Uterus (tissue), 4 donors: Measurements from ENCODE around the gene KLC4. TPM values are rescaled to one million over a fixed set of nuclear protein-coding genes. Genes with fewer than 3 reads are reported as not detected.

Experiments used
- DNase-seq, 2 donors: peaks; one replicate each; pipeline ENCODE4 v3.0.0-alpha.2; 2019 to 2020
- H3K27ac ChIP-seq, 2 donors: fragments of 200-600 bp; sonication (generic); 1 replicate in 1 of 2; 2 replicates in 1 of 2; pipeline ENCODE4 v1.5.1; 2016 to 2018
- H3K27me3 ChIP-seq, 2 donors: fragments of 200-600 bp; sonication (generic); one replicate each; pipeline ENCODE4 v1.5.1; 2018 to 2019; ENCODE audit warnings: control low read depth in 1 of 2
- H3K36me3 ChIP-seq, 2 donors: fragments of 200-600 bp; sonication (generic); one replicate each; pipeline ENCODE4 v1.5.1; 2019; ENCODE audit warnings: control low read depth in 1 of 2
- H3K4me1 ChIP-seq, 2 donors: fragments of 200-600 bp; sonication (generic); one replicate each; pipeline ENCODE4 v1.5.1; 2018 to 2019; ENCODE audit warnings: control low read depth in 1 of 2
- H3K4me3 ChIP-seq, 2 donors: fragments of 200-600 bp; sonication (generic); 1 replicate in 1 of 2; 2 replicates in 1 of 2; pipeline ENCODE4 v1.5.1; 2018 to 2019; ENCODE audit warnings: mild to moderate bottlenecking in 1 of 2
- H3K9me3 ChIP-seq, 2 donors: fragments of 200-600 bp; sonication (generic); one replicate each; pipeline ENCODE4 v1.5.1; 2019; ENCODE audit warnings: control low read depth in 1 of 2
- POLR2A ChIP-seq, 2 donors: fragments of 450-650 bp; IDR thresholded peaks; one replicate each; pipeline ENCODE4 v1.6.1; 2016; ENCODE audit warnings: antibody characterized with exemption in 2 of 2, mild to moderate bottlenecking in 1 of 2, moderate library complexity in 1 of 2
- intact Hi-C: fragments of 100-400 bp; cut with DNase I; formaldehyde crosslinking; loops from one replicate; pipeline ENCODE4 v1.15.1; 2023; ENCODE audit warnings: low total_unique reads
- total RNA-seq, 4 donors: library from RNA; depleted of rRNA in 3 of 4; stranded (reverse); fragments of >200 nt in 3 of 4; gene quantifications; one replicate each; pipeline versions ENCODE4 v1.1.0 to v1.2.4, GENCODE V29; 2014 to 2023
- TF ChIP-seq, protein P1 (sequence below), 4 experiments: fragments of 200-600 bp in 2 of 4; fragments of 450-650 bp in 2 of 4; sonication (generic) in 2 of 4; IDR thresholded peaks; one replicate each; pipeline ENCODE4 v1.5.1; 2016 to 2019; ENCODE audit warnings: antibody characterized with exemption in 4 of 4, mild to moderate bottlenecking in 2 of 4, moderate library complexity in 1 of 4
- donor health status: DM: yes; HTN: yes; CAD: no.

The KLC4 gene
- total RNA-seq, 4 donors from 2014 or later = 2.8 to 30.6 (median 27.2) TPM

DNA sequence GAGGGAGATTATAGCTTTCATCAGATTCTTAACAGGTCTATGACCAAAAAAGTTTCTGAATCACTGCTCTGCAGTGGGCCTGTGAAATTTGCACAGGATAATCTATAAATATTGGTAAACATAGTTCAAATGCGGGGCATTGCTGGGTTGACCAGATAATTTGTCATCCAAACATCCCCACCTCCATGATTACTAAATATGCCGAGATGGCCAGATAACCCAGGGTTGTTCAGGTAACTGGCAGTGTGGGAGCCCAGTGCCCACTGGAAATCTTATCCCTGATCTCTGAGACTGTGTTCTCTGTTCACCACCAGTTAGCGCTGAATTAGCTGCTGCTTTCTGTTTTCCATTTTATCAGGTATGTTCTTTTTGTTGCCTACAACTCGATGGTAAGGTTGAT, 38.1 kb downstream of the KLC4 start:
- peaks cover 0 to 17% of the 10 kb centered on the region in 2 donors for H3K4me1 ChIP-seq
- no peak for DNase-seq
- H3K9me3 ChIP-seq = no peaks in the 10 kb centered on the region
- H3K27ac ChIP-seq = peak overlapping the region; percentile 73 to 77
- H3K27me3 ChIP-seq = no peaks in the 10 kb centered on the region
- no peak for TF ChIP-seq POLR2A (IDR thresholded peaks at IDR 0.05)
- TF ChIP-seq, protein P1, sequence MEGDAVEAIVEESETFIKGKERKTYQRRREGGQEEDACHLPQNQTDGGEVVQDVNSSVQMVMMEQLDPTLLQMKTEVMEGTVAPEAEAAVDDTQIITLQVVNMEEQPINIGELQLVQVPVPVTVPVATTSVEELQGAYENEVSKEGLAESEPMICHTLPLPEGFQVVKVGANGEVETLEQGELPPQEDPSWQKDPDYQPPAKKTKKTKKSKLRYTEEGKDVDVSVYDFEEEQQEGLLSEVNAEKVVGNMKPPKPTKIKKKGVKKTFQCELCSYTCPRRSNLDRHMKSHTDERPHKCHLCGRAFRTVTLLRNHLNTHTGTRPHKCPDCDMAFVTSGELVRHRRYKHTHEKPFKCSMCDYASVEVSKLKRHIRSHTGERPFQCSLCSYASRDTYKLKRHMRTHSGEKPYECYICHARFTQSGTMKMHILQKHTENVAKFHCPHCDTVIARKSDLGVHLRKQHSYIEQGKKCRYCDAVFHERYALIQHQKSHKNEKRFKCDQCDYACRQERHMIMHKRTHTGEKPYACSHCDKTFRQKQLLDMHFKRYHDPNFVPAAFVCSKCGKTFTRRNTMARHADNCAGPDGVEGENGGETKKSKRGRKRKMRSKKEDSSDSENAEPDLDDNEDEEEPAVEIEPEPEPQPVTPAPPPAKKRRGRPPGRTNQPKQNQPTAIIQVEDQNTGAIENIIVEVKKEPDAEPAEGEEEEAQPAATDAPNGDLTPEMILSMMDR (IDR thresholded peaks at IDR 0.05) = no peak
- H3K4me3 ChIP-seq = no peak overlapping the region
- intact Hi-C loops = no loop called here
- H3K36me3 ChIP-seq = no peaks in the 10 kb centered on the region

DNA sequence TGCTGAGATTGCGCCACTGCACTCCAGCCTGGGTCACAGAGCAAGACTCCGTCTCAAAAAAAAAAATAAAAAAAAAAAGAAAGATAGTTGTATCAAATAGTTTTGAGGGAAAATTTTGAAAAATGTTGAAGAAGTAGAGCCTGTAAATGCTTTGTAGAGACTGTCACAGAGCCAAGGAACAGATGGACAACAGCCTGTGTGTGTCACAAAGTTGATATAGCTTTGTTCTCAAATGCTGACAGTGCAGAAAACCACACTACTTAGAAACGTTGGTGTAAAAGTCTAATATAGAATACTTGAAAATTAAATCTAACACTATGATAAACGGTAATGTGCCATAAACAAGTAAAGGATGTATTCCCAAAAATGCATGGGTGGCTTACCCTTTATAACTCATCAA, 42.1 kb downstream of the KLC4 start:
- H3K27me3 ChIP-seq = no peaks in the 10 kb centered on the region
- H3K27ac ChIP-seq = no peak overlapping the region
- no peak overlapping the region for H3K4me3 ChIP-seq
- H3K9me3 ChIP-seq = no peaks in the 10 kb centered on the region
- DNase-seq = no peak
- no peak for TF ChIP-seq POLR2A (IDR thresholded peaks at IDR 0.05)
- TF ChIP-seq, protein P1 (IDR thresholded peaks at IDR 0.05) = no peak
- H3K36me3 ChIP-seq = no peaks in the 10 kb centered on the region
- peaks cover 0 to 9% of the 10 kb centered on the region in 2 donors for H3K4me1 ChIP-seq
- intact Hi-C loops = no loop called here

DNA sequence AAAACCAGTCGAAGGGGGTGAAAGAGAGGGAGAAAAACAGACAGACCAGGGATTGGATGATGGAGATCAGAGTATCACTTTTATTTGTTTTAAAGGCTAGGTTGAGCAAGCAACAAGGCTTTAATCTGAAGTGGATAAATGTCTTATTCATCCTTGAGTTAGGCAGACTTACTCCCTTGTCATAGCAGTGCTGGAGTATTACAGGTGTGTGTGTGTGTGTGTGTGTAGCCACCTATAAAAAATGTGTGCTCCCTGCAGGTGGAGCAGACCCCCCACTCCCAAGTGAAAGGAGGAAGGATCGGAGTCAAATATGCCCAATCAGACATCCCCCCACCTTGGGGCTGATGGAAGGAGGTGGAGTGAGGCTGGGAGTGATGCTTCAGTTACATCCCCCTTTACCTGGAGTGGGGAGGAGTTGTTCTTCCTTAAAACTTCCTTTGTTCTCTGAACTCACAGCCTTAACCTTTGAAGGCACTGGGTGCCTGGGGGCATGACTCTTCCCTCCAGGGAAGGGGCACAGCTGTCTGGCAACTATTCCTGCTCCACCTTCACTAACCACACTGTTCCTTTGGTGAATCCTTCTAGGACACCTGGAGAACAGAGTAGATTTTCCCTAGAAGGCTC, 43.9 kb downstream of the KLC4 start:
- intact Hi-C loops = no loop called here
- TF ChIP-seq, protein P1 (IDR thresholded peaks at IDR 0.05) = no peak
- no peak for TF ChIP-seq POLR2A (IDR thresholded peaks at IDR 0.05)
- no peak overlapping the region for H3K4me3 ChIP-seq
- H3K27ac ChIP-seq = no peak overlapping the region
- H3K36me3 ChIP-seq = no peaks in the 10 kb centered on the region
- no peaks in the 10 kb centered on the region for H3K9me3 ChIP-seq
- DNase-seq = no peak
- H3K27me3 ChIP-seq = no peaks in the 10 kb centered on the region
- H3K4me1 ChIP-seq = no peaks in the 10 kb centered on the region

DNA sequence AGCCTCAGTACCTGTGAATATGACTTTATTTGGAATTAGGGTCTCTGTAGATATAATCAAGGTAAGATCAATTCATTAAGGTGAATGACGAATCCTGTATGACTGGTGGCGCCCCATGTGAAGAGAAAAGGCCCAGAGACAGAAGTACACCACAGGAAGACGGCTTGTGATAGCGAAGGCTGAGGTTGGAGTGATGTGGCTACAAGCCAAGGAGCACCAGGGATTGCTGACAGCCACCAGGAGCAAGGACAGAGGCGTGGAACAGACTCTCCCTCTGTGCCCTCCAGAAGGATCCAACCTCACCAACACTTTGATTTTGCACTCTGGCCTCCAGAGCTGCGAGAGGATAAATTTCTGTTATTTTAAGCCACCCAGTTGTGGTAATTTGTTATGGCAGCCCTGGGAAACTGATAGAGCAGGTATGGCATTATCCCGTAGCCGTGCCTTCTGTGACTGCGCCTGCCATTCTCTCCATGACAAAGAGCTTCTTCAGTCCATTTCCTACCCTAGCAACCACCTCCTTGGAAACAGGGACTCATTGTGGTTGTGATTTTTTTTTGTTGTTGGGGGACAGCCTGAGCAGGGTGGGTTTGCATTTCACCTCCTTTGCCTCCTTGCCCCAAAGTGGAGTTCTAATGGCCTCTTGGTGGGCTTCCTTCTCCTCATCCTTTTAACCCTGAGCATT, 46.2 kb downstream of the KLC4 start:
- TF ChIP-seq, protein P1 (IDR thresholded peaks at IDR 0.05) = no peak
- TF ChIP-seq POLR2A (IDR thresholded peaks at IDR 0.05) = no peak
- H3K4me3 ChIP-seq = no peak overlapping the region
- intact Hi-C loops = no loop called here
- H3K9me3 ChIP-seq = no peaks in the 10 kb centered on the region
- no peaks in the 10 kb centered on the region for H3K36me3 ChIP-seq
- DNase-seq = no peak
- H3K27ac ChIP-seq = no peak overlapping the region
- no peaks in the 10 kb centered on the region for H3K4me1 ChIP-seq
- no peaks in the 10 kb centered on the region for H3K27me3 ChIP-seq

DNA sequence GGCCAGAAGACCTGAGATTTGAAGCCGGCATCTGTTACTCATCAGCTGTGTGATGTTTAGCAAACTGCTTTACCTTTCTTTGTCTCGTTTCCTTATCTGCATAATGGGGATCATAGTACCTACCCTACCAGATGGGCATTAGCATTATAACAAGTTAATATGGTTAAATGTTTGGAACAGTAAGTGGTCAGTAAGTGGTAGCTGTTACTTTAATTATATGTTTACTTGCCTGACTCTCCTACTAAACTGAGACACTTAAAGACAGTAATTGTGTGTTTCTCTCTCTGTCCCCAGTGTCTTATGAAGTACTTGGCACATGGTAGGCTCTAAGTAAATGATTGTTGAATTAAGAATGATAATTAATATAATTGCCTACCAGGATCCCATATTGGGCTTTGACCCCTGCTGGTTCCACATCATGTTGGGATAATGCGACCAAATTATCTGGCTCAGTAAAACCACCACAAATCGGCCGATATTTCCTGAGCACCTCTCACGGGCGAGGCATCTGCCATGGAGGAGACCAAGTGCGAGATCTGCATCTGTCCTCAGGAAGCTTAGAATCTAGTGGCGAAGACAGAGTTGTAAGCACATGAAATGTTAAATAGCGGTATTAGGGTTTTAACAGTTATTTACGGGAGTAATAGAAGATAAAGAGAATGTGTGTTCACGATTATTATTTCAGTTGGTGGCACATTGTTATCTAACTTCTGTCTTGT, 48.1 kb downstream of the KLC4 start:
- intact Hi-C loops = no loop called here
- Histone ChIP-seq H3K4me1 (no peaks in the 10 kb centered on the region), H3K9me3 (no peaks in the 10 kb centered on the region), H3K4me3 (no peak overlapping the region), H3K27me3 (no peaks in the 10 kb centered on the region), H3K27ac (no peak overlapping the region), H3K36me3 (no peaks in the 10 kb centered on the region)
- TF ChIP-seq, protein P1 (IDR thresholded peaks at IDR 0.05) = no peak
- TF ChIP-seq POLR2A (IDR thresholded peaks at IDR 0.05) = no peak
- no peak for DNase-seq
